H1 (cell line): ENCODE measurements around the gene ELF4. TPM values are rescaled to one million over a fixed set of nuclear protein-coding genes. Genes with fewer than 3 reads are reported as not detected.

ENCODE experiments used
- EGR1 ChIP-seq: IDR thresholded peaks from 2 replicates; pipeline ENCODE4 v1.6.1; 2011; ENCODE audit warnings: low read depth, low read length, borderline replicate concordance
- GTF2F1 ChIP-seq: IDR thresholded peaks from 2 replicates; pipeline ENCODE4 v1.6.1; 2012; ENCODE audit warnings: low read depth, low read length, improper control_type of control experiment, borderline replicate concordance
- HDAC6 ChIP-seq: IDR thresholded peaks from one replicate; pipeline ENCODE4 v1.7.1; 2012; ENCODE audit warnings: low read depth, mild to moderate bottlenecking, inconsistent platforms, low read length, moderate library complexity
- NANOG ChIP-seq: IDR thresholded peaks from 2 replicates; pipeline ENCODE4 v1.6.1; 2011; ENCODE audit warnings: low read length, low read depth, mild to moderate bottlenecking, inconsistent platforms; ENCODE audit not compliant: insufficient read depth, poor library complexity, severe bottlenecking
- TCF12 ChIP-seq: IDR thresholded peaks from 2 replicates; pipeline ENCODE4 v1.6.1; 2011; ENCODE audit warnings: low read depth, mild to moderate bottlenecking, low read length
- polyA plus RNA-seq, 7 experiments: library from polyadenylated mRNA; depleted of rRNA in 3 of 7; stranded (reverse) in 5 of 7; unstranded in 2 of 7; fragments of >200 nt in 5 of 7; fragments of 200-250 nt in 2 of 7; gene quantifications; 1 replicate in 5 of 7; 2 replicates in 1 of 7; 4 replicates in 1 of 7; pipeline versions ENCODE4 v1.2.1 to v1.2.3, GENCODE V29; 2011 to 2013; ENCODE audit warnings: missing spikeins in 2 of 7, mixed read lengths in 2 of 7
- total RNA-seq: library from RNA; stranded (reverse); fragmentation: NEBNext Ultra II Directional; extraction: Animal tissue kit (Norgen Biotek cat#: 25700); gene quantifications from 2 replicates; pipeline ENCODE4 v1.2.1, GENCODE V29; 2021

ELF4 gene
- total and polyA plus RNA-seq, 2 of the 8 experiments (the other 6 are each of a cell fraction or from before 2014, with no cell fraction given): 1.8 to 2.0 TPM

DNA sequence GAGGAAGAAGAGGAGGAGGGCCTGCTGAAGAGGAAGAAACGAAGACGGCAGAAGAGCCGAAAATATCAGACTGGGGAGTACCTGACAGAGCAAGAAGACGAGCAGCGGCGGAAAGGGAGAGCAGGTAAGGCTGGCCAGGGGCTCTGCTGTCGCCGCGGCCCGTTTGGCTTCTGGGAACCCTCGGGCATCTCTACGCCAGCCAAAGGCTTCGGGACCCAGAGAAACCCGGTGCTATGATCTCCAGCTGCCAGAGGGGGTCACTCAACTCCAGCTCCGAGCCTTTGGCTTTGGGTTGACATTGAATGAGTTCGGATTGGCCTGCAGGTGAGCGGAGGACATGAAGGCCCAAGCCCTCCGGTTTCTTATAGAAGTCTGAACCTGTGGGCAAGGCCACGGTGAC, 85.0 kb downstream of the ELF4 start (continued):
- TF ChIP-seq NANOG: no peak
- TF ChIP-seq EGR1: no peak
- no peak for TF ChIP-seq TCF12
- TF ChIP-seq GTF2F1: no peak
- TF ChIP-seq HDAC6: no peak
